Left ventricle myocardium inferior (tissue), 1 donor: Measurements from ENCODE around the gene FRMD1. TPM values are rescaled to one million over a fixed set of nuclear protein-coding genes. Genes with fewer than 3 reads are reported as not detected.

Source experiments
- DNase-seq: peaks from one replicate; pipeline ENCODE4 v3.0.0-alpha.2; 2020
- H3K27ac ChIP-seq: fragments of 200-600 bp; replicated peaks from 2 replicates; pipeline ENCODE4 v1.8.0; 2021
- H3K27me3 ChIP-seq: fragments of 200-600 bp; 2 replicates; pipeline ENCODE4 v1.8.0; 2021; ENCODE audit warnings: low read depth
- H3K36me3 ChIP-seq: fragments of 200-600 bp; 2 replicates; pipeline ENCODE4 v1.8.0; 2021
- H3K4me1 ChIP-seq: fragments of 200-600 bp; 2 replicates; pipeline ENCODE4 v1.8.0; 2021
- H3K4me3 ChIP-seq: fragments of 200-600 bp; 2 replicates; pipeline ENCODE4 v1.8.0; 2021; ENCODE audit warnings: mild to moderate bottlenecking, moderate library complexity
- H3K9me3 ChIP-seq: fragments of 200-600 bp; replicated peaks from 2 replicates; pipeline ENCODE4 v1.8.0; 2021
- CTCF ChIP-seq: fragments of 200-600 bp; IDR thresholded peaks from 2 replicates; pipeline ENCODE4 v1.8.0; 2021; ENCODE audit warnings: antibody characterized with exemption, mild to moderate bottlenecking, borderline replicate concordance
- intact Hi-C: fragments of 100-400 bp; cut with micrococcal nuclease; formaldehyde crosslinking; loops from one replicate; pipeline ENCODE4 v1.11.0; 2022
- total RNA-seq: library from RNA; stranded (reverse); fragmentation: NEBNext Ultra II Directional; extraction: Animal tissue kit (Norgen Biotek cat#: 25700); gene quantifications from one replicate; pipeline ENCODE4 v1.2.1, GENCODE V29; 2021
- donor health status: DM: no; HTN: yes; CAD: no; lungs with severe emphysema.

Gene FRMD1
- total RNA-seq, 1 donor from 2014 or later: 0.16 TPM

GRCh38 chr6:168071620-168072019 is 7.4 kb downstream of the FRMD1 start:
- TF ChIP-seq CTCF: no peak
- Histone ChIP-seq H3K27ac (no peak overlapping the region), H3K9me3 (no peaks in the 10 kb centered on the region), H3K27me3 (no peaks in the 10 kb centered on the region), H3K36me3 (no peaks in the 10 kb centered on the region), H3K4me1 (no peaks in the 10 kb centered on the region), H3K4me3 (no peak overlapping the region)
- intact Hi-C loops: no loop called here
- no peak for DNase-seq

GRCh38 chr6:168070804-168071203 is 8.2 kb downstream of the FRMD1 start:
- no peaks in the 10 kb centered on the region for H3K27me3 ChIP-seq
- intact Hi-C loops: no loop called here
- DNase-seq: no peak
- TF ChIP-seq CTCF: no peak
- no peak overlapping the region for H3K27ac ChIP-seq
- H3K4me1 ChIP-seq: no peaks in the 10 kb centered on the region
- H3K9me3 ChIP-seq: no peaks in the 10 kb centered on the region
- no peaks in the 10 kb centered on the region for H3K36me3 ChIP-seq
- H3K4me3 ChIP-seq: no peak overlapping the region

- H3K36me3 ChIP-seq: no peaks in the 10 kb centered on the region
- DNase-seq: no peak
- no peak overlapping the region for H3K4me3 ChIP-seq
- no peaks in the 10 kb centered on the region for H3K9me3 ChIP-seq
- H3K27me3 ChIP-seq: no peaks in the 10 kb centered on the region
- intact Hi-C loops: loop anchor here (10.0 kb wide), 1 partner anchor 48 kb away; no protein-coding TSS in a partner anchor
- no peaks in the 10 kb centered on the region for H3K4me1 ChIP-seq
- TF ChIP-seq CTCF: no peak
- no peak overlapping the region for H3K27ac ChIP-seq
These were observed 11.8 kb downstream of the FRMD1 start for GRCh38 chr6:168067081-168067759.

- H3K9me3 ChIP-seq: no peaks in the 10 kb centered on the region
- no peak for DNase-seq
- intact Hi-C loops: loop anchor here (10.0 kb wide), 1 partner anchor 50 kb away; no protein-coding TSS in a partner anchor
- H3K27ac ChIP-seq: no peak overlapping the region
- no peaks in the 10 kb centered on the region for H3K27me3 ChIP-seq
- H3K4me1 ChIP-seq: peaks cover 8% of the 10 kb centered on the region
- no peak overlapping the region for H3K4me3 ChIP-seq
- no peak for TF ChIP-seq CTCF
- H3K36me3 ChIP-seq: no peaks in the 10 kb centered on the region
These were observed 14.7 kb downstream of the FRMD1 start for GRCh38 chr6:168064226-168064807.

- no peak overlapping the region for H3K27ac ChIP-seq
- H3K27me3 ChIP-seq: no peaks in the 10 kb centered on the region
- no peak for DNase-seq
- no peaks in the 10 kb centered on the region for H3K36me3 ChIP-seq
- intact Hi-C loops: loop anchor here (10.0 kb wide), 1 partner anchor 51 kb away; no protein-coding TSS in a partner anchor
- H3K4me3 ChIP-seq: no peak overlapping the region
- peaks cover 8% of the 10 kb centered on the region for H3K4me1 ChIP-seq
- H3K9me3 ChIP-seq: no peaks in the 10 kb centered on the region
- TF ChIP-seq CTCF: no peak
These were observed 15.6 kb downstream of the FRMD1 start for GRCh38 chr6:168063431-168063830.
